ENCODE results near the gene TMEM154.

TMEM154 gene

DNA sequence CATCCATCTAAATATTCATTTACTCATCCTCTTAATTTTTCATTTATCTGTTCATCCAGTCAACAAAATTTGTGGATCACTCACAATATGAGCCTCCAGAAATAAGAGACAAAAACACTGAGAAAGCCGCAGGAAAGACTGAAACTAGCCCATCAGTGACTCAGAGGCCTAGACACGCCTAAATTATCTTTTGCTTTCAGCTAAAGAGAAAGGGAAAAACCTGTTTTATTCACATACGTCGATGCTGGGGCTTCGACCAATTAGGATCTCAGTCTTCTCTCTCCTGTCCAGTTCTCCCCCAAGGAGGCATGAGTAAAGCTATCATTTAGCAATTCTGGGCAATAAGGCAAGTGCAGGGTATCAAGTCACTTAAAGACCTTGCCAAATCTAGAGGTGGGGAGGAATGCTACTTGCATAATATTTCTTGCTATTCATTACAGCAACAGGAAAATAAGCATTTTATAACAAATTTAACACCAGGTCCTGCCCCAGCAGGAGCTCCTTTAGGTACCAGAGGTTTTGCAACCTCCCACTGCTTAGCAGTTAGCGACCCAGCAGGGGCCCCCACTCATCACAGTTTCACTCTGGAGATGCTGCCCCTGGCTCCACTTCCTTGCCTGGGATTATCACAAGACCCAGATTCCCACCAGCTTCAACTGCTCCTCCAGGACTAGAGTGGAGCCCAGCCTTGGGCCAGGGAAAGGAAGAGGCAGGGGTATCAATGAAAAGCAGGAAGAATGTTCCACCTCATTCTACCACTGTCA is 30.1 kb upstream of the TMEM154 start:
- WGBS, 2 experiments (ENCODE audit: insufficient coverage in 2 of 2): 58 to 64% methylated on average over 3 of the region's 6 CpGs
- no peaks in the 10 kb centered on the region for H3K36me3 ChIP-seq (ENCODE audit: control insufficient read depth, insufficient read depth, low read length)
- peak overlapping the region; percentile 12 for H3K27ac ChIP-seq (ENCODE audit: low read depth, low read length, severe bottlenecking)

DNA sequence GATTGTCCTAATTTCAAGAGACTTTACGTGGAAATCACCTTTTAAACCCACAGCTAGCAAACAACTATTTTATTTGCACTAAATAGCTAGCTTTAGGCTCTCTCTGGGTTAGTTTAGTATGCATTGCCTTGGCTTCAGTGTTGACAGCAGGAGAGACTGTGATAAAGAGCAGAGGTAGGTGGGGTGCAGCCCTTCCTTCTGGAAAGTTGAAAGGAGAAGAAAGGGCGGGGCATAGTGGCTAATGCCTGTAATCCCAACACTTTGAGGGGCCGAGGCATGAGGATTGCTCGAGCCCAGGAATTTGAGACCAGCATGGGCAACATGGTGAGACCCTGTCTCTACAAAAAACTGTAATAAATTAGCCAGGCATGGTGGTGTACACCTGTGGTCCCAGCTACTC is 29.0 kb upstream of the TMEM154 start:
- Histone ChIP-seq H3K4me1 (ENCODE audit: control insufficient read depth, insufficient read depth, low read length, poor library complexity, severe bottlenecking) (peaks cover 5% of the 10 kb centered on the region), H3K4me3 (ENCODE audit: extremely low read depth, insufficient read depth, low read length, poor library complexity, severe bottlenecking) (no peak overlapping the region), H3K27ac (ENCODE audit: low read depth, low read length, severe bottlenecking) (peak overlapping the region; percentile 78), H3K9me3 (ENCODE audit: control insufficient read depth, low read length) (peaks cover 7% of the 10 kb centered on the region), H3K36me3 (ENCODE audit: control insufficient read depth, insufficient read depth, low read length) (no peaks in the 10 kb centered on the region)
- 67 to 79% methylated on average over 2 to 3 of the region's 4 CpGs for WGBS, 2 experiments (ENCODE audit: insufficient coverage in 2 of 2)

More for the DNA sequence above, 30.1 kb upstream of the TMEM154 start:
- Histone ChIP-seq H3K9me3 (ENCODE audit: control insufficient read depth, low read length) (peaks cover 7% of the 10 kb centered on the region), H3K4me3 (ENCODE audit: extremely low read depth, insufficient read depth, low read length, poor library complexity, severe bottlenecking) (no peak overlapping the region), H3K4me1 (ENCODE audit: control insufficient read depth, insufficient read depth, low read length, poor library complexity, severe bottlenecking) (peaks cover 5% of the 10 kb centered on the region)

DNA sequence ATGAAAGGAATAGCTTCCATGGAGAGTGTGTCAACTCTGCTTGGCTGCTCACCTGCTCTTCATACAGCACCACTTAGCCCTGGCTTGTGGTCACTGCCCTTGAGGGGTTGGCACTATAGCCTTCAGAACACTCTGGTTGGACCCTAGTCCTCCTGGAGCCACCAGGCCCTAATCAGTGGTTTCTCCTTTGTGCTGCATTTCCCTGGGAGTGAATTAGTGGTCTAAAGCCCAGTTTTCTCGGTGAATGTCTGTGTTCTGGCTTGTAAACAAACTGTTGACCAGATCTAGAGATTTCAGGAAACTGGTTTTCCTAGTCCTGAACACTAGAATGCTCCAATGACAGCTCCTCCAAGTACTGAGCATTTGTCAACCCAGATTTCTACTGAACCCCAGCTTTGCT is 28.6 kb upstream of the TMEM154 start:
- WGBS, 2 experiments (ENCODE audit: insufficient coverage in 2 of 2): 0 to 71% methylated on average over 1 of the region's 1 CpG
- H3K4me3 ChIP-seq (ENCODE audit: extremely low read depth, insufficient read depth, low read length, poor library complexity, severe bottlenecking): no peak overlapping the region
- no peaks in the 10 kb centered on the region for H3K36me3 ChIP-seq (ENCODE audit: control insufficient read depth, insufficient read depth, low read length)
- H3K27ac ChIP-seq (ENCODE audit: low read depth, low read length, severe bottlenecking): peak overlapping the region; percentile 78
- H3K9me3 ChIP-seq (ENCODE audit: control insufficient read depth, low read length): peaks cover 7% of the 10 kb centered on the region
- H3K4me1 ChIP-seq (ENCODE audit: control insufficient read depth, insufficient read depth, low read length, poor library complexity, severe bottlenecking): peaks cover 5% of the 10 kb centered on the region

DNA sequence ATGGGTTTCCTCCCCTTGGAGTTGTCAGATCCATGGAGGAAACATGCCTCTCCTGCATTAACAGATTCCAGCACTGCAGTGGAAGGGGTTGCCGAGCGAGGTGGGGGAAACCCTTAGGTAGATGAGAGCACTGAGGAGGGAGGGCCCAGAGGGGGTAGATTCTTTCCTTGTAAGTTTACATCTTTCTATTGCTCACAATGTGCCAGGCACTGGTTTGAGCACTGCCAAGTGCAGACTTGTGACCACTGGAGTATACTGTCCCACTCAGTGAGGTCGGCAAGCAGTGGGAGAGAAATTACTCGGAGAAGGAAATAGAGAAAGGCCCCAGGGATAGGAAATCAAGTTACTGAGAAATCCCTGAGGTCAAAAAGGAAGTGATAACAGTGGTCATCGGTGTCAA is 27.8 kb upstream of the TMEM154 start:
- Histone ChIP-seq H3K4me1 (ENCODE audit: control insufficient read depth, insufficient read depth, low read length, poor library complexity, severe bottlenecking) (peaks cover 5% of the 10 kb centered on the region), H3K4me3 (ENCODE audit: extremely low read depth, insufficient read depth, low read length, poor library complexity, severe bottlenecking) (no peak overlapping the region)

DNA sequence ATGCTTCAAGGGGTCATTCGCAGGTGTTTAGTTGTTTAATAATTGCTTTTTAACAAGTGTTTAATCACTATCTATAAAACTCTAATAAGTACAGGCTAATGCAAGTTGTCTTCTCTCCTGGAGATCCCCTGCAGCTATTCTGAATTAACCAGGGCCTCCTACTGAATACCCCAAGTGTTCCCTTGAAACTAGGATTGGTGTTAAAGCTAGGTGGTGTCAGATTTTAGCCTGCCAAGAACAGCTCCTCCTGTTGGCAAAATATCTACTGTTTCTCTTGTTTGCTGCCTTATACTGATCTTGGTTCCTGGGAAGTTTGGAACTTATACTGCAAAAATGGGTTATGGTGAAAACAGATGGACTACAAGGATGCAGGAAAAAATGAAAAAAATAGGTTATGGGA is 26.1 kb upstream of the TMEM154 start:
- Histone ChIP-seq H3K36me3 (ENCODE audit: control insufficient read depth, insufficient read depth, low read length) (no peaks in the 10 kb centered on the region), H3K4me1 (ENCODE audit: control insufficient read depth, insufficient read depth, low read length, poor library complexity, severe bottlenecking) (peaks cover 5% of the 10 kb centered on the region), H3K9me3 (ENCODE audit: control insufficient read depth, low read length) (peaks cover 7% of the 10 kb centered on the region), H3K4me3 (ENCODE audit: extremely low read depth, insufficient read depth, low read length, poor library complexity, severe bottlenecking) (no peak overlapping the region), H3K27ac (ENCODE audit: low read depth, low read length, severe bottlenecking) (no peak overlapping the region)
- WGBS, 2 experiments (ENCODE audit: insufficient coverage in 2 of 2): no CpG with 5 or more reads among the region's 1 CpG

More for the DNA sequence above, 27.8 kb upstream of the TMEM154 start:
- Histone ChIP-seq H3K27ac (ENCODE audit: low read depth, low read length, severe bottlenecking) (no peak overlapping the region), H3K9me3 (ENCODE audit: control insufficient read depth, low read length) (peaks cover 7% of the 10 kb centered on the region), H3K36me3 (ENCODE audit: control insufficient read depth, insufficient read depth, low read length) (no peaks in the 10 kb centered on the region)
- WGBS, 2 experiments (ENCODE audit: insufficient coverage in 2 of 2): 84 to 93% methylated on average over 5 of the region's 5 CpGs

DNA sequence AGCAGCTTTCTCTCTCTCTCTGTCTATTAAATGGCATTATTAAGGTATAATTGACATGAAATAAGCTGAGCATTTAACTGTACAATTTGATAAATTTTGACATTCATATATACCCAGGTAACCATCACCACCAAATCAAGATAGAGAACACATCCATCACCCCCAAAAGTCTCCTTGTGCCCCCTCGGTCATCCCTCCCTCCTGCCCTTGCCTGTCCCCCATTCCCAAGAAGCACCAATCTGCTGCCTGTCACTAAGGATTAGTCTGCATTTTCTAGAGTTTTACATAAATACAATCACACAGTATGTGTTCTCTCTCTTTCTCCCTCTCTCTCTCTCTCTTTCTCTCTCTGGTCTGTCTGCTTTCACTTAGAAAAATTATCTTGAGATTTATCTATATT is 25.0 kb upstream of the TMEM154 start:
- Histone ChIP-seq H3K27ac (ENCODE audit: low read depth, low read length, severe bottlenecking) (no peak overlapping the region), H3K4me3 (ENCODE audit: extremely low read depth, insufficient read depth, low read length, poor library complexity, severe bottlenecking) (no peak overlapping the region), H3K4me1 (ENCODE audit: control insufficient read depth, insufficient read depth, low read length, poor library complexity, severe bottlenecking) (peaks cover 1% of the 10 kb centered on the region), H3K36me3 (ENCODE audit: control insufficient read depth, insufficient read depth, low read length) (no peaks in the 10 kb centered on the region), H3K9me3 (ENCODE audit: control insufficient read depth, low read length) (peaks cover 7% of the 10 kb centered on the region)
- WGBS, 2 experiments (ENCODE audit: insufficient coverage in 2 of 2): 50 to 83% methylated on average over 1 of the region's 1 CpG

DNA sequence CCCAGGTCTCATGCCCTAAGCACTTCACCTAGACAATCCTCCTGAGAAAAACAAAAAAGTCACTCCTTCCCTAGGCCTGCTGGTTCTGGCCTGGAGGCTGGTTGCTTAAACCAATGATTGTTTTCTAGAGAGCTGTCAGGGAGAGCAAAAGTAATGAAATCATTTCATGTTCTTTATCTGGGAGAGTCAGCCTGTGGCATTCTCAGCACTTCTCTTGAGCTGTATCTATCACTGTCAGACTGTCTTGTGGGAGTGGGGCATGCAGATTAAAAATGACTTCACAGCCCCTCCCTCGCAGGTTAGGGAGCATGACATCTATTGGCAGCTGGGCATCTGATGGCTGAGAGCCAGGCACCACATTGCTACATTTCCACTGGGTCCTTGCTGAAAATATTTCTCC is 20.4 kb upstream of the TMEM154 start:
- 25% methylated on average over 1 of the region's 1 CpG; no CpG with 5 or more reads in 1 of the 2 experiments for WGBS, 2 experiments (ENCODE audit: insufficient coverage in 2 of 2)
- no peaks in the 10 kb centered on the region for H3K36me3 ChIP-seq (ENCODE audit: control insufficient read depth, insufficient read depth, low read length)
- H3K27ac ChIP-seq (ENCODE audit: low read depth, low read length, severe bottlenecking): no peak overlapping the region
- peaks cover 2% of the 10 kb centered on the region for H3K9me3 ChIP-seq (ENCODE audit: control insufficient read depth, low read length)
- H3K4me3 ChIP-seq (ENCODE audit: extremely low read depth, insufficient read depth, low read length, poor library complexity, severe bottlenecking): no peak overlapping the region
- H3K4me1 ChIP-seq (ENCODE audit: control insufficient read depth, insufficient read depth, low read length, poor library complexity, severe bottlenecking): peaks cover 7% of the 10 kb centered on the region

DNA sequence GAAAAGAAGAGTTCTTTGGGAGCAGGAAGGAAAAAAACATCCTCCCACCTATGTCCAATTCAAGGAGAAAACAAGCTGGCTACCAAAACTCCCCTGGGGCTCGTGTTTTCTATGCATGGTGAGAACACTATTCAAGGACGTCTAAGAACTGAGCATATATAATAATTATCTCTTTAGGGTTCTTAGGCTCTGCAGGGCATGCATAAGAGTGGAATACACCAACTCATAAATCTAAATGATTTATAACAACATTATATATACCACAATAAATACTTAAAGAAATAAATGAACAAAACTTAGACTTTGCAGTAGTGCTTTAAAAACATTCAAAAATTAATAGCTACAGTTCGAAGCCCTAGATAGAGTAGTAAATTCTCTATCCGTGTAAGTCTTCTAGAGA is 19.5 kb upstream of the TMEM154 start:
- Histone ChIP-seq H3K4me3 (ENCODE audit: extremely low read depth, insufficient read depth, low read length, poor library complexity, severe bottlenecking) (no peak overlapping the region), H3K27ac (ENCODE audit: low read depth, low read length, severe bottlenecking) (no peak overlapping the region), H3K4me1 (ENCODE audit: control insufficient read depth, insufficient read depth, low read length, poor library complexity, severe bottlenecking) (peaks cover 7% of the 10 kb centered on the region), H3K36me3 (ENCODE audit: control insufficient read depth, insufficient read depth, low read length) (no peaks in the 10 kb centered on the region), H3K9me3 (ENCODE audit: control insufficient read depth, low read length) (no peaks in the 10 kb centered on the region)
- 79% methylated on average over 2 of the region's 4 CpGs; no CpG with 5 or more reads in 1 of the 2 experiments for WGBS, 2 experiments (ENCODE audit: insufficient coverage in 2 of 2)

DNA sequence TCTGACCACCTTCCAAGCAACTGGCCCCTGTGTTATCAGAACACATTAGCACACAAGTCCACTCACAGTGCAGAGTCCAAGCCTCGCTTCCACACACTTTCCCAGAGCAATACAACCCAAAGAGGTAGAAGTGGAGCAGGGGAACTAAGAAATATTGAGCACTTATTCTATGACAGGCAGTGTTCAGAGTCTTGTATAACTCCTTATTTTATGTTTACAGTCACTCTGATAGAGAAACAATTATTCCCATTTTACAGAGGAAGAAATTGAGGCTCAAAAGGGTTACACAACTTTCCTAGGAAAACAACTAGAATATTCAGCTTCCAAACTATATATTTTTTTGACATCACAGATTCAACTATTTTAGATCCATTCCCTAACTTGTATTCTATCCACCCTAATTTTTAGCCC is 18.3 kb upstream of the TMEM154 start:
- Histone ChIP-seq H3K4me3 (ENCODE audit: extremely low read depth, insufficient read depth, low read length, poor library complexity, severe bottlenecking) (no peak overlapping the region), H3K9me3 (ENCODE audit: control insufficient read depth, low read length) (no peaks in the 10 kb centered on the region)
- no CpG with 5 or more reads among the region's 1 CpG for WGBS, 2 experiments (ENCODE audit: insufficient coverage in 2 of 2)

DNA sequence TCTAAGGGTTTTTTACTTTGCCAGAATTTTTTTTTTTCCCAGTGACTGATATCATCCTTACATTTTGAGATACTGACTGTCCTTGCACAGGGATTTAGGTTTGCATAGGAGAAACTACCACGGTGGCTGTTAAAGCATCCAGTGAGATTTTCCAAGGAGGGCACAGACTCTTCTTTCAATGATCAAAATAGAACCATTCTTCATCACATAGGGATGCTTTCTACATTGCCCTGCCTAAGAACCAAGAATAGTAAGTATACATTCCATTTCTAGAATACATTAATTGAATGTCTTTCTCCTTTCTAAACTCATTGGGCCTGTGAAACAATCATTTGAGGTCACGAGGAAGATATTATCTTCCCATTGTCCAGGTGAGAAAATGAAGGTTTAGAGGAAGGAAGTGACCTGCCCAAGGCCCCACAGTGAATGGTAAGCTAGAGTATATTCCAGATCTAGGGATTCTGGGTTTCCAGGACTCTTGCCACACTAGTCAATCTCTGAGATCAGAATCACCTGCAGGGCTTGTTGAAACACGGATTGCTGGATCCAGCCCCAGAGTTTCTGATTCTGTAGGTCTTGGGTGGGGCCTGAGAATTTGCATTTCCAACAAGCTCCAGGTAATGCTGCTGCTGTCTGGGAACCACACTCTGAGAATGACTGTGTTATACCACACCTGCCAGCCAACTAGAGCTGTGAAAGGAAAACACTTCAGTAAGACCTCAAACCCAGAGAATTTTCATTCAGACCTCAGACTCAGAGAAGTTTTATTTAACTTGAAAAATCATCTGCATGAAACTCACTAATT is 17.7 kb upstream of the TMEM154 start:
- H3K4me3 ChIP-seq (ENCODE audit: extremely low read depth, insufficient read depth, low read length, poor library complexity, severe bottlenecking): no peak overlapping the region
- 96 to 100% methylated on average over 1 to 3 of the region's 3 CpGs for WGBS, 2 experiments (ENCODE audit: insufficient coverage in 2 of 2)
- H3K9me3 ChIP-seq (ENCODE audit: control insufficient read depth, low read length): no peaks in the 10 kb centered on the region
- H3K4me1 ChIP-seq (ENCODE audit: control insufficient read depth, insufficient read depth, low read length, poor library complexity, severe bottlenecking): peaks cover 7% of the 10 kb centered on the region
- H3K36me3 ChIP-seq (ENCODE audit: control insufficient read depth, insufficient read depth, low read length): no peaks in the 10 kb centered on the region
- no peak overlapping the region for H3K27ac ChIP-seq (ENCODE audit: low read depth, low read length, severe bottlenecking)

More for the DNA sequence above, 18.3 kb upstream of the TMEM154 start:
- Histone ChIP-seq H3K36me3 (ENCODE audit: control insufficient read depth, insufficient read depth, low read length) (no peaks in the 10 kb centered on the region), H3K4me1 (ENCODE audit: control insufficient read depth, insufficient read depth, low read length, poor library complexity, severe bottlenecking) (peaks cover 7% of the 10 kb centered on the region), H3K27ac (ENCODE audit: low read depth, low read length, severe bottlenecking) (no peak overlapping the region)

All from mesodermal cell (in vitro differentiated cells).